Limb (tissue), 2 donors: ENCODE measurements around the gene SOX12.
"Not testable (repeated sequence)": the region's sequence is repeated elsewhere in the genome, so short reads cannot be mapped to it uniquely, and the experiment has no call there.

Source experiments
- DNase-seq, 2 donors: peaks; one replicate each; pipeline ENCODE4 v3.0.0-alpha.2; 2016; ENCODE audit errors: extremely low spot score in 2 of 2

Gene SOX12

DNA sequence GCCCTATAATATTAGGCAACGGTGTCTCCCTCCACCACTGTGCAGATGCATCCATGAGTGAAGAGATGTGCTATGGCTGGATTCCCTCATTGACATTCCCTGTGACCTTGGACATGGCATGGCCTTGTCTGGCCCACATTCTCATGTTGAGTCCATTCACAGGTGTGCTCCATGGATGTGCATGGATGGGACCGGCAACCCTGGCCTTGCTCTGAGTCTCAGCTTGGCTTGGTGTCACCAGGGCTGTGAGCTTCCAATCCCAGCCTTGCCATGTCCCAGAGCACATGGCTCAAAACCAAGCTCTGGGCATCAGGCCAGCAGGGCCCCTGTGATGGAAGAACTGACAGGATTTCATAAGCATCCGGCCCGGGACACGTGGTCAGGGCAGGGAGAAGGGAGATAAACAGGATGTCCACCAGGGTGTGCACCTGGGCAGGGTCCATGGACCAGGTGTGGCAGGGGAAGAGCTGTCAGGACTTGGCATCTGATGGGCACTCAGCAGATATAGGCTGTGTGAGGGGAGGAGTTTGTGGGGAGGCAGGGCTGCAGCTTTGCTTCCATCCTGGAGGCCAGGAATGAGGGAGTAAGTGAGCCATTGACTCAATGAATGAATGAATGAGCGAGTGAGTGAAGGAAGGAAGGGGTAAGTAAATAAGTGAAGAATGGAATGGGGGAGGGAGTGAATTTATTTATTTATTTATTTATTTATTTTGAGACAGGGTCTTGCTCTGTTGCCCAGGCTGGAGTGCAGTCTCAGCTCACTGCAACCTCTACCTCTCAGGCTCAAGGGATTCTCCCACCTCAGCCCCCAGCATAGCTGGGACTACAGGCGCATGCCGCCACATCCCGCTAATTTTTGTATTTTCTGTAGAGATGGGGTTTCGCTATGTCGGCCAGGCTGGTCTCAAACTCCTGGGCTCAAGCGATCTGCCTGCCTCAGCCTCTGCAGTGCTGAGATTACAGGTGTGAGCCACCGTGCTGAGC is 37.2 kb downstream of the SOX12 start:
- peak in 1 of 2 donors; percentile 68 for DNase-seq

DNA sequence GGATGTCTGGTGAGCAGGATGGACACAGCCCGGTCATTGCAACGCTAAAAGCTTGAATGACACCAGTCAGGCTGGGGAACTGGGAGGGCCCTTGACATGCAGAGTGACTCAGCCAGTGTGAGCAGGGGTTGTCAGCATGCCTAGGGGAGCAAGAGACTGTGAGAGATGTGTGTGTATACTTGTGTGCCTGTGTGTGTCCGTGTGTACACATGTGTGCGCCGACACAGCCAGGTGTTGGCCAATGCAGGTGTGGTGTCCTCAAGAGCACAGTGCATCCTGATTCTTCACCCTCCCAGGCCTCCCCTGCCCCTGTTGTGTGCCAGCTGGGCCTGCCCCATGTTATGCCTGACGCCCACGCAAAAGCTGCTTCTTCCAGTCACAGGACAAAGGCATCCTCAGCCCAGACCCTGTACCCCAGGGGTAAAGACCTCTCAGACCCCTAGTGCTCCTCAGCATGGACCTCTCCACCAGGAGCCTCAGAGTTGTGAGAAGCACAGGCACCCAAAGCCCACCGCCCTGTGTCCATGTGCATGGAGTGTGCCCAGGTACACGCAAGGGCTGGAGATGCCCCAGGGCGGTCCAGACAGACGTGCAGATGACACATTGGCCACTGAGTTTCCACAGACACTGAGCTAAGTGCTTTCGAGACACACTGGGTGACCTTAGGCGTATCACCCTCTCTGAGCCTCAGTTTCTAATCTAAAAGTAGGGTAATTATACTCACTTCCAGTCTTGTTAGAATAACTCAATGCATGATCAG is 38.1 kb downstream of the SOX12 start:
- DNase-seq: no peak

DNA sequence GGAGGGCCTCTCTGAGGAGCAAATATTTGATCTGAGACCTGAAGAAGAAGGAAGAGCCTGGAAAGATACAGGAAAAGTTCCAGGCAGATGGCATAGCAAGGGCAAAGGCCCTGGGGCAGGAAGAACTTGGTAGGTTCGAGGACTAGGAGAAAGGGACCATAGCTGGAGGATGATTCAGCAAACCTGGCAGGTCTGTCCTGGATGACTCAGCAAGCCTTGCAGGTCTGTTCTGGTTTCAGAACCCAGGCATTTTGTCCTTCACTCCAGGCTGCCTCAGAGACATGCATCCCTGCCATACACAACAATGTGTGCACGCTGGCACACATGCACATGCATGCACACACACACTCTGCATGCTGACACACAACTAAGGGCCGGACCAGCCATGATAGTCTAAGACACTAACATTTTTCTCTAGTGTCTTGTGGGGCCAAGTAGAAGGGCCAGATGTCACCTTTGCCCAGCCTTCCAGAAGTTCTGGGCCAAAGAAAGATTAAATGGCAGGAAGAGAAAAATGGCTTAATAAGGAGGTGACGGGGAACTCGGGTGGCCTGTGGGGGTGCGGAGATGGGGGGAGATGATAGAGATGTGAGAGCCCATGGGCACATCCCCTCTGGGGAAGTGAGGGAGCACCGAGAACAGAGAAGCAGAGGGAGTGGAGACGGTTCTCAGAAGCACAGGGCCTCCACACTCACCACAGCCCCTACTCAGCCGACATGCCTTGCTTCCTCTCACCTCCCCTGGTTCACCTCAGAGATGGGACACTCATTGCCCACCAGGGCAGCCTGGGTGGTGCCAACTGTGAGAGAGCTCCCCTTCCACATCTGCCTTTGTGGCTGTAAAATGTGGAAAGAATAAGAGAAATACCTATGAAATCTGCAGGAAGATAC is 39.8 kb downstream of the SOX12 start:
- DNase-seq: no peak

DNA sequence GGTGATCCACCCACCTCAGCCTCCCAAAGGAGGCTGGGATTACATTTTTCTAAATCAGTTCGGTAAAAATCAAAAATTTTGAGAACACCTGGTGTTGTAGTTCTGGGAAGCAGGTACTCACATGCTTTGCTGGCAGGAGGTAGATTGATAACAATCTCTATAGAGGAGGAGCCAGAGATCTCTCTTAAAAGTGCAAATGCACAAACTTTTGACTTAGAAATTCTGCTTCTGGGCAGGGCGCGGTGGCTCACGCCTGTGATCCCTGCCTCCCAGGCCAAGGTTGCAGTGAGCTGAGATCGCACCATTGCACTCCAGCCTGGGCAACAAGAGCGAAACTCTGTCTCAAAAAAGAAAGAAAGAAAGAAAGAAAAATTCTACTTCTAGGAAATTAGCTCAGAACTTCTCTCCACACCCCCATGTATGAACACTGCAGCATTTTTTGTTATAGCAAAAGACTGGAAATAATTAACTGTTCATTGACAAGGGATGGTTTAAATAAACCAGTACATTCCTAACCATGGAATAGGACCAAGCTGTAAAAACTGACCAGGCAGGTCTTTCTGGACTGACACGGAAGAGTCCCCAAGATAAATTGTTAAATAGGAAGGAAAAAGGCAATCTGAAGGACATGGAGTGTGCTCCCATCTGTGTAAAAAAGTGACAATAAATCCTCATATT is 40.8 kb downstream of the SOX12 start:
- DNase-seq: no peak

DNA sequence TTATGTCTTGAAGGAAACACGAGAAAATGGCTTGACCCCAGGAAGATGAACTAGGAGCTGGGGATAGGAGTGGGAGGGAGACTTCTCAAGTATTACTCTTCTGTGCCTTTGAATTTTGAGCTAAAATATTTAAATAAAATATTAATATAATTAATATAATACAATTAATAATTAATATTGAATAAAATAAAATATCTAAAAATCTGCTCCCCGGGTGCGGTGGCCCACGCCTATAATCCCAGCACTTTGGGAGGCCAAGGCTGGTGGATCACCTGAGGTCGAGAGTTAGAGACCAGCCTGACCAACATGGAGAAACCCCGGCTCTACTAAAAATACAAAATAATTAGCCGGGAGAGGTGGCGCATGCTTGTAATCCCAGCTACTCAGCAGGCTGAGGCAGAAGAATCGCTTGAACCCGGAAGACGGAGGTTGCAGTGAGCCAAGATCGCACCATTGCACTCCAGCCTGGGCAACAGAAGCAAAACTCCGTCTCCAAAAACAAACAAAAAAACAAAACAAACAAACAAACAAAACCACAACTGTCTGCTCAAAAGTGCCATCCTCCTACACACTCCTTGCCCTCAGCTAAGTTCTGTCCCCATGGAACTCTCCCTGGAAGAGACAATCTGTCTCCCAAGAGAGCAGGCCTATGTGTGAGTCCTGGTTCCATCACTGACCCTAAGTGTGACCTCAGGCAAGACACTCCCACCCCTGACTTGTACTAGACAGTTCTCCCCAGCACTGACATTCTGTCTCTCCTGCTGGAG is 41.5 kb downstream of the SOX12 start:
- no peak for DNase-seq

DNA sequence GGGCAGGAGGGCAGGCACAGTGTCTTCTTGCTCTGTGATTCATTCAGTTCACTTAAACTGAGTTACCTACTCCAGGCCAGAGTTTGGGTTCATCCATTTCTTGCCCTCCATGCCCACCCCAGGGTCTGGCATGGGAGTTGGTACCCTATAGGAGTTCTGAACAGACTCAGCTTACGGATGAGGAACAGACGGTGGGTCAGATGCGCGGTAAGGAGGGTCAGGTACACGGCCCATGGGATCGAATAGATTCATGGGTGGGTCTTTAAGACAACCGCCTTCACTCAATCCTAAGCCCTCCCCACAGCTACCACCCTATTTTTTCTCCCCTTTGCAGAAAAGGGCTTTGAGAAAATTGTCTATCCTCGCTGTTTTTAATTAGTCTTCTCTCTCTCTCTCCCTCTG is 42.1 kb downstream of the SOX12 start:
- DNase-seq: no peak

GRCh38 chr20:368915-369314 is 43.6 kb downstream of the SOX12 start:
- no peak for DNase-seq

GRCh38 chr20:370151-370600 is 44.8 kb downstream of the SOX12 start:
- DNase-seq: no peak

DNA sequence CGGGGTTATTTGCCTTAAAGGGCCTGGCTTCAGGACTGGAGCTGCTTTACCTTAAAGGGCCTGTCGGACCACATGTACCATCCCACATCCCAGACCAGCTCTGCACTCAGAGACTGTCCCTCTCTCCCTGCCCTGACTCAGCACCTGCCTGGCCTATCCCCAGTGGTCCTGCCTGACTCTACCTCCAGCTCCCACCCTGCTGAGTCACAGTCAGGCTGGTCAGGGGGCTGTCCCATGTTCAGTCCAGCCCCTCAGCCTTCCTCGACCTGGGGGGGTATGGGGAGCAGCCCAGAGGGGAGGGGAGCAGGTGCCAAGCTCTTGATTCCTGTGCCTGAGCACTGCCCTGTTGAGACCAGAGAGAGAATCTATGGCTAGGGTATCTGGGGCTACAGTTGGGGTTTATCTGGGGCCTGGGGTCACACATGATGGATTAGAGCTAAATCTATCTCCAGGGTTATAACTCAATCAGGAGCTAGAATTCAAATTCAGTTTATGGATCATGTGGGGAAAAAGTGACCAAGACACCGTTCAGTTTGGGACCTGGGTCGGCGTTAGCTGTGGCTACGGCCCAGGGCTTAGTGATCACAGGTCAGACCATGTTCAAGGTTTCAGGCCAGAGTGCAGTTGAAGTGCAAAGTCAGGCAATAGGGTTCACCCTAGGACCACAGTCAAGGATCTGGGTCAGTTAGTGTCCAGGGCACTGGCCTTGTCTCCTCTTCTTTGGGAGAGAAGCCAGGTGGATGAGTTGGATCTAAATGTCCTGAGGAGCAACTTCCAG is 45.8 kb downstream of the SOX12 start:
- DNase-seq: no peak

GRCh38 chr20:371755-372542 is 46.6 kb downstream of the SOX12 start:
- DNase-seq: no peak

- DNase-seq: not testable (repeated sequence)
These were observed 47.3 kb downstream of the SOX12 start for GRCh38 chr20:372543-373082.

GRCh38 chr20:373171-373890 is 48.0 kb downstream of the SOX12 start:
- no peak for DNase-seq

DNA sequence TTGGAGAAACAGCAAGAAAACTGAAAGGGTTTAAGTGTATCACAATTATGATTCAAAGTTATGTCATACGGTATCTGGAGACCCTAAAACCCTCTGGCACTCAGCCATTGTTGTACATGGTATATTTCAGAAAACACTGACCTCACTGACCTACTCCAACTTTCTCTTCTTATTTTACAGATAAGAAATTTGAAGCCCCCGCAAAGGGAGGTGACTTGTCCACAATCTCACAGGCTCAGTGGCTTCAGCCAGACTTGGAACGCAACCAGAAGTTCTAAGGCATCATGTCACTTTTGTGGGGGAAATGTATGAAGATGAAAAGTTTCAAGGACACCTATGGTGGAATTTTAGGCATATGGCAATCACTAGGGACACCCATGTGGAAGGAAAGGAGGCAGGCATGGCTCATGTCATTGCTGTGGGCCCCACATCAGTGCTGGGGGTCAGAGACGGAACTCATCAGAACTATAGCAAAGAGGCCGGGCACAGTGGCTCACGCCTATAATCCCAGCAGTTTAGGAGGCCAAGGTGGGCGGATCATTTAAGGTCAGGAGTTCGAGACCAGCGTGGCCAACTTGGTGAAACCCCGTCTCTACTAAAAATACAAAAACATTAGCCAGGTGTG is 50.0 kb downstream of the SOX12 start:
- no peak for DNase-seq

DNA sequence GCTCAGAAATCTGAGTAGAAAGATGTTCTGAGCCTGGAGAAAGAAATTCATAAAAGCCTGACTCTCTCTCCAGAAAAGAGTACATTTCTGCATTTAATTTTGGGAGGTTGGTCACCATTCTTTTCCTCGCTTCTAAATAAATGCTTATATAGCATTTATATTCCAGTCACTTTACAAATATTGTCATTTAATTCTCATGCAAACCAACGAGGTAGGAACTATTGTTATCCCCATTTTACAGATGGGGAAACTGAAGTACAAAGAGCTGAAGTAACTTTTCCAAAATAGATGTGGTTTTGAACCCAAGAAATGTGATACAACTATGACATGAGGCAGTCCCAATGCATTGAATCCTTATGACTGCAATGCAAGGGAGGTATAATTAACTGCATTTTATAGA is 50.7 kb downstream of the SOX12 start:
- no peak for DNase-seq

DNA sequence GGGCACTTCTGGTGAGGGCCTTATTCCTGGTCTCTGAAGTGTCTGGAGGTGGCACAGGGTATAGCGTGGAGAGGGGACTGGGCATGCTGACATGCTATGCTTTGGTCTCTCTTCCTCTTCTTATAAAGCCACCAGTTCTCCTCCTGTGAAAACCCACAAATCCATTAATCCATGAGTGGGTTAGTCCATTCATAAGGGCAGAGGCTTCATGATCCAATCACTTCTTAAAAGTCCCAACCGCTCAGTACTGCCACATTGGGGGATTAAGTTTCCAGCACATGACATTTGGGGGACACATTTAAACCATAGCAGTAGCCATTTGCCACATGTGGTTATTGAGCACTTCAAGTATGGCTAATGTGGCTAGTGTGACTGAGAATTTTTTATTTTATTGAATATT is 51.4 kb downstream of the SOX12 start:
- DNase-seq: no peak

DNA sequence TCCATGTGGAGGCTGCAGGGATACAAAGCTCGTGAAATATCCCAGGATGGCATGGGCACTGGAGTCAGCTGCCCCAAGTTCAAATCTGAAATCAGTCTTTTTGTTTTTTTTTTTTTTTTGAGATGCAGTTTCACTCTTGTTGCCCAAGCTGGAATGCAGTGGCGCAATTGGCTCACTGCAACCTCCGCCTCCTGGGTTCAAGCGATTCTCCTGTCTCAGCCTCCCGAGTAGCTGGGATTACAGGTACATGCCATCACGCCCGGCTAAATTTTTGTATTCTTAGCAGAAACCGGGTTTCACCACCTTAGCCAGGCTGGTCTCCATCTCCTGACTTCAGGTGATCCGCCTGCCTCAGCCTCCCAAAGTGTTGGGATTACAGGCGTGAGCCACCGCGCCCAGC is 52.2 kb downstream of the SOX12 start:
- DNase-seq: not testable (repeated sequence)

GRCh38 chr20:378961-379336 is 53.6 kb downstream of the SOX12 start:
- DNase-seq: no peak
